Activated B cell treated with CpG ODN at 0.5 μM for 24 hours (primary cell): Measurements from ENCODE around the gene BCHE. TPM values are rescaled to one million over a fixed set of nuclear protein-coding genes. Genes with fewer than 3 reads are reported as not detected.

Source experiments
- ATAC-seq: fragments of 200-7000 bp; cut with Tn5 transposase; one replicate; pipeline ENCODE4 v1.10.0; 2021; ENCODE audit warnings: low read depth, mild to moderate bottlenecking, moderate library complexity
- CTCF ChIA-PET: fragments of 350-600 bp; sonication (Branson Sonifier 250); formaldehyde crosslinking; loops from one replicate; lab custom pipeline; 2021; ENCODE audit warnings: antibody characterized with exemption; lab: Charles Lee
- POLR2A ChIA-PET: fragments of 350-600 bp; sonication (Branson Sonifier 250); formaldehyde crosslinking; loops from one replicate; lab custom pipeline; 2021; ENCODE audit warnings: antibody characterized with exemption; lab: Charles Lee
- DNase-seq: peaks from one replicate; pipeline ENCODE4 v3.0.0; 2022
- H3K27ac Mint-ChIP-seq: one replicate; pipeline ENCODE4 v1.8.0; 2020; ENCODE audit warnings: mixed read lengths
- H3K27me3 Mint-ChIP-seq: one replicate; pipeline ENCODE4 v1.8.0; 2021; ENCODE audit warnings: mixed read lengths
- H3K36me3 Mint-ChIP-seq: one replicate; pipeline ENCODE4 v1.8.0; 2021; ENCODE audit warnings: low read depth, mixed read lengths
- H3K4me1 Mint-ChIP-seq: one replicate; pipeline ENCODE4 v1.8.0; 2021; ENCODE audit warnings: mixed read lengths
- H3K4me3 Mint-ChIP-seq: one replicate; pipeline ENCODE4 v1.8.0; 2020; ENCODE audit warnings: mild to moderate bottlenecking, mixed read lengths
- H3K9me3 Mint-ChIP-seq: one replicate; pipeline ENCODE4 v1.8.0; 2020; ENCODE audit warnings: mixed read lengths
- CTCF ChIP-seq: fragments of 200-600 bp; IDR thresholded peaks from one replicate; pipeline ENCODE4 v1.8.0; 2022; ENCODE audit warnings: antibody characterized with exemption, mild to moderate bottlenecking
- intact Hi-C: fragments of 100-400 bp; cut with micrococcal nuclease; formaldehyde crosslinking; loops from one replicate; pipeline ENCODE4 v1.15.1; 2024
- total RNA-seq: library from RNA; stranded (reverse); gene quantifications from 2 replicates; pipeline ENCODE4 v1.2.3, GENCODE V29; 2022

BCHE gene
- not detected in 2 replicates for total RNA-seq

- Mint-ChIP-seq H3K27me3 (no peaks in the 10 kb centered on the region), H3K4me1 (no peaks in the 10 kb centered on the region), H3K36me3 (no peaks in the 10 kb centered on the region), H3K9me3 (no peaks in the 10 kb centered on the region), H3K27ac (no peak within 1 kb of the TSS), H3K4me3 (no peak within 1 kb of the TSS)
- CTCF ChIA-PET, result no interaction called here
- intact Hi-C loops, result no loop called here
- DNase-seq (no peak), ATAC-seq (no peak)
- no peak for TF ChIP-seq CTCF
- POLR2A ChIA-PET, result no interaction called here
These were observed at the start of gene BCHE for GRCh38 chr3:165837058-165837525. BCHE (minus strand) TSS chr3:165837423; CDS start chr3:165831033, 6,390 bp downstream.

- Mint-ChIP-seq H3K9me3 (peaks cover 2% of the 10 kb centered on the region), H3K4me1 (no peaks in the 10 kb centered on the region), H3K27ac (no peak overlapping the region), H3K36me3 (no peaks in the 10 kb centered on the region), H3K27me3 (no peaks in the 10 kb centered on the region), H3K4me3 (no peak overlapping the region)
- no peak for TF ChIP-seq CTCF
- DNase-seq, result no peak
- ChIA-PET CTCF (no interaction called here), POLR2A (no interaction called here)
- ATAC-seq, result no peak
- intact Hi-C loops, result no loop called here
These were observed 48.5 kb upstream of the BCHE start for GRCh38 chr3:165885558-165886270.

- CTCF ChIA-PET, result no interaction called here
- Mint-ChIP-seq H3K36me3 (no peaks in the 10 kb centered on the region), H3K27me3 (no peaks in the 10 kb centered on the region), H3K4me3 (no peak overlapping the region), H3K9me3 (peaks cover 2% of the 10 kb centered on the region), H3K4me1 (no peaks in the 10 kb centered on the region), H3K27ac (no peak overlapping the region)
- POLR2A ChIA-PET, result no interaction called here
- no peak for TF ChIP-seq CTCF
- DNase-seq, result no peak
- intact Hi-C loops, result no loop called here
- ATAC-seq, result no peak
These were observed 47.3 kb upstream of the BCHE start for GRCh38 chr3:165884518-165884917.

- peaks cover 2% of the 10 kb centered on the region for H3K9me3 Mint-ChIP-seq
- H3K36me3 Mint-ChIP-seq, result no peaks in the 10 kb centered on the region
- H3K27me3 Mint-ChIP-seq, result no peaks in the 10 kb centered on the region
- POLR2A ChIA-PET, result no interaction called here
- CTCF ChIA-PET, result no interaction called here
- H3K4me1 Mint-ChIP-seq, result no peaks in the 10 kb centered on the region
- intact Hi-C loops, result no loop called here
- DNase-seq, result no peak
- no peak overlapping the region for H3K4me3 Mint-ChIP-seq
- TF ChIP-seq CTCF, result no peak
- H3K27ac Mint-ChIP-seq, result no peak overlapping the region
- ATAC-seq, result no peak
These were observed 46.7 kb upstream of the BCHE start for GRCh38 chr3:165883863-165884478.

GRCh38 chr3:165883117-165883516, 45.9 kb upstream of the BCHE start:
- Mint-ChIP-seq H3K36me3 (no peaks in the 10 kb centered on the region), H3K9me3 (peaks cover 2% of the 10 kb centered on the region), H3K4me1 (no peaks in the 10 kb centered on the region), H3K4me3 (no peak overlapping the region), H3K27me3 (no peaks in the 10 kb centered on the region), H3K27ac (no peak overlapping the region)
- intact Hi-C loops, result no loop called here
- DNase-seq (no peak), ATAC-seq (no peak)
- CTCF ChIA-PET, result no interaction called here
- POLR2A ChIA-PET, result no interaction called here
- no peak for TF ChIP-seq CTCF
